ENCODE data around the gene ZIC5.

Gene ZIC5

GRCh38 chr13:99975626-99976025 is 4.1 kb upstream of the ZIC5 start:
- DNase-seq, result no peak

GRCh38 chr13:99974939-99975561 is 3.5 kb upstream of the ZIC5 start:
- no peak for DNase-seq

DNA sequence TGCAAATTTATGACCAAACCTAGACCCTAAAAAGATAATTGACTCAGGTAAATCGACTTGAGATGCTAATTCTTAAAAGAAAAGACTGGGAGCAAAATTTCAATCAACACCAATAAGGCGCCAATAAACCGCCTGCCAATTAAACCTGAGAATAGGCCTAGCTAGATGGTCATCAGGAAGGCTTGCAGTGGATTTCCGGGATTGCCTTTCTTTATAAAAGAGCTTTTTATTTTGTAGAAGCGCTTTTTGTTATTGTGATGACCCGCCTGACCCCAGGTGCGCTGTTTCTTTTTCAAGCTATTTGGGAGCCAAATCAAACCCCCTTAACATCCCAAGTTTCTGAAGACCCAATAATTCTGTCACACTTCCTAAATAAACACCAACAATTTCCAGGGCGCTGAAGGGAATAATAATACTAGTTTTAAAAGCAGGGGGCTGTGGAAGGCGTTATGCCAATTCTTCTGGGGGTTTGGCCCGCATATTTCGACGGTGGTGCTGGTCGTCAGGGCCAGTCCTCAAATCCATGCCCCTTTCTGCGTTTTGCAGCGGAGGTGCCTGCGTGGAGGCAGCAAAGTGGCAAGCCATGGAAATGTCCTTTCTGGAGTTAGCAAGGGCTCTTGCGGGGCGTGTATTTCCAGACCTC is 2.9 kb upstream of the ZIC5 start:
- no peak for DNase-seq

- no peak for DNase-seq
These were observed 2.2 kb upstream of the ZIC5 start for GRCh38 chr13:99973808-99974185.

GRCh38 chr13:99973163-99973807 is 1.7 kb upstream of the ZIC5 start:
- no peak for DNase-seq

DNA sequence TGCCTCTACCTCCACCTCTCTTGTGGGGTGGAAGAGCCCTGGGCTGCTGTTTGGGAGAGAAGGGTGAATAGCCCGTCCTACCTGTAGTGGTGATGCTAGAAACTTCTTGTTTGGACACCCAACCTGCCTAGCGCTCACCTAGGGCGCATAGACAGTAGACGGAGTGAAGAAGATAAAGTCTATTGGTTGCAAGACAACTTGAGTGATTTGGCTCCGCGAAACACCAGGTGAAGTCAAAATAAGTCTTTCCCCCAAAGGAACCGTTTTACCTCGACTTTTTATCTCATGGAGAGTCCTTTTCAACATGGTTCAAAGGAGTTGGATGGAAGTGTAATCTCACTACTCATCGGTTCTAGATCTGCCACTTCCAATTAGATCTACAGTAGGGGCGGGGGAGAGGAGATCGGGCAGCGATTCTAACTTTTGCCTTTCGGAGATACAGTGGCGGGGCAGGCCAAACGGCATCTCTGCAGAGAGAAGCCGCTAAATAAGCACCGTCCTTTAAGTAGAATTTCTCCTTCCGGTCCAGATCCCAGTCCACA is 694 bp upstream of the ZIC5 start:
- no peak for DNase-seq

- no peak for DNase-seq
These were observed 654 bp downstream of the ZIC5 start for GRCh38 chr13:99970651-99971575.

GRCh38 chr13:99969919-99970650 is 1.5 kb downstream of the ZIC5 start:
- DNase-seq, result no peak

GRCh38 chr13:99969453-99969918 is 2.1 kb downstream of the ZIC5 start:
- DNase-seq, result no peak

- DNase-seq, result no peak
These were observed 2.8 kb downstream of the ZIC5 start for GRCh38 chr13:99968521-99969452.

GRCh38 chr13:99967869-99968520 is 3.6 kb downstream of the ZIC5 start:
- no peak for DNase-seq

DNA sequence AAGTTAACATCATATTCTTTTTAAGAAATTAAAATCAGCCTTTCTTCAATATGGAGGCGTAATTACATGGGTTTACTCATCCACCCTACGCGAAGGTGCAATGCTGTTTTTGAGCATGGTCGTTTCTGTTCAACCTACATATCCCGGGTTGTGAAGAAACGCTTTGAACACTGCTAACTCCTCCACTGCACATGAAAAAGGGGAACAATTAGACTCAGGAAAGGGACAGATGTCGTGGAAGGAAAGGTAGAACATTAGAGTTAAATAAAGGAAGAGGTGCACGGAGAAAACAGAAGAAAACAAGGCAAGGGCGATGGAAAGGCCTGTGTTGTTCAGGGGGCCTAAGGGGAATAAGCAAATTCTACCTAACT is 4.1 kb downstream of the ZIC5 start:
- DNase-seq, result no peak

- DNase-seq, result no peak
These were observed 5.3 kb downstream of the ZIC5 start for GRCh38 chr13:99966064-99966805.

DNA sequence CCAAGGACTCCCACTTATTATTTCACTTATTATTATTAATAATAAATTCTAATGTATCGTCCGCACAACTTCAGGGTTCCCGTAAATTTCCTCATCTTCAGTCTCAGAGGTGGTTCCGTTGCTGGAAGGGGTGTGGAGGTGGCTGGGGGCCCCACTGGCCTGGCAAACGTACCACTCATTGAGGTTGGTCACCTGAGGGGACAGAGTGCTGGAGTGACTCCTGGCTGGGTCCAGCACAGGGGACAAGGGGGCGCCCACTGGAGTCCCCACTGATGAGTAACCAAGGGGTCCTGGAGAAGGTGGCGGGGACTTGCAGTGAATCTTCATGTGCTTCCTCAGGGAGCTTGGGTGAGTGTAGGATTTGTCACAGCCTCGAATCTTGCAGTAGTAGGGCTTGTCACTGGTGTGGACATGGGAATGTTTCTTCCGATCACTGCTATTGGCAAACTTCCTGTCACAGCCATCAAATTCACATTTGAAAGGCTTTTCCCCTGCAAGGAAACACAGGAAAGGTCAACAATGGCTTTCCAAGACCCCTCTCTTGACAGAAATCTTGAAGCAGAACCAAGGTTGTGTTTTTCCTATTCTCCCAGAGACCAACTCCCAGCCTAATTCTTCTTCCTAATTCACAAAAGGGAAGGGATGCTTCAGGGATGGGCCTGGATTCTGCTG is 6.1 kb downstream of the ZIC5 start:
- DNase-seq, result no peak

DNA sequence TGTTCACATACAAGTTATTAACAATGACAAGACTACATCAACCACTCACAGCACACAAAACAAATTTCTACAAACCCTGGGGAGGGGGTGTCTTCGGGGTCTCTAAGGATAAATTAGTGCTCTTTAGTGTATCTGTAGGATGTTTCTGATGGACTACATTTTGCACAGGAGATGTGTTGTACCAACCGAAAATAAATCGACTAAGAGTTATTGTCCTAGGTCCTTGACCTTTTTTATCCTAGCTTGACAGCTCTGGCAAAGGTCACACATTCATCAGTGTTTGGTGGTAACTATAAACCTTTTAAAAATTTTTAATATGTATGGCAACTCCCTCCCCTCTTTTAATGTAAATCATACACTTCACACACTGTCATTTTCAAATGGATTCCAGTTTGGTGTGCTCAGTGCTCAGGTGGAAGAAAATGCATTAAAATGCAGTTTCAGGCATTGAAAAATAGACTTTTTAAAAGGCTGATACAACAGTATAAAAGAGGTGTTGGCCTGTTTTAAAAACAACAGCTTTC is 7.7 kb downstream of the ZIC5 start:
- DNase-seq, result no peak

GRCh38 chr13:99962242-99962641 is 9.3 kb downstream of the ZIC5 start:
- no peak for DNase-seq

GRCh38 chr13:99961636-99962035 is 9.9 kb downstream of the ZIC5 start:
- DNase-seq, result no peak

GRCh38 chr13:99960663-99961311 is 10.8 kb downstream of the ZIC5 start:
- no peak for DNase-seq
